MM.1S (cell line): ENCODE measurements around the gene ADAMTS19.

Experiments
- DNase-seq: peaks from one replicate; pipeline ENCODE4 v3.0.0-alpha.2; 2015
- H2AFZ ChIP-seq: fragments of 300-600 bp; sonication (generic); 2 replicates; pipeline ENCODE4 v1.6.0; 2016; ENCODE audit warnings: antibody characterized with exemption, low read length
- H3F3A ChIP-seq: fragments of 300-600 bp; sonication (generic); 2 replicates; pipeline ENCODE4 v1.6.1; 2016; ENCODE audit warnings: mild to moderate bottlenecking, antibody characterized with exemption, low read length, moderate library complexity, mixed read lengths; ENCODE audit not compliant: insufficient read depth
- H3K27ac ChIP-seq: fragments of 300-600 bp; sonication (generic); 2 replicates; pipeline ENCODE4 v1.5.1; 2016; ENCODE audit warnings: mild to moderate bottlenecking, low read length
- H3K27me3 ChIP-seq: fragments of 300-600 bp; sonication (generic); replicated peaks from 2 replicates; pipeline ENCODE4 v1.6.0; 2016; ENCODE audit warnings: low read length; ENCODE audit not compliant: insufficient read depth
- H3K36me3 ChIP-seq: fragments of 300-600 bp; sonication (generic); replicated peaks from 2 replicates; pipeline ENCODE4 v1.6.1; 2016; ENCODE audit warnings: mild to moderate bottlenecking, low read length, mixed read lengths; ENCODE audit not compliant: insufficient read depth
- H3K4me1 ChIP-seq: fragments of 300-600 bp; sonication (generic); 2 replicates; pipeline ENCODE4 v1.6.1; 2016; ENCODE audit warnings: low read length, mixed read lengths
- H3K4me2 ChIP-seq: fragments of 300-600 bp; sonication (generic); 2 replicates; pipeline ENCODE4 v1.6.0; 2016; ENCODE audit warnings: low read depth, low read length
- H3K4me3 ChIP-seq: fragments of 300-600 bp; sonication (generic); 2 replicates; pipeline ENCODE4 v1.5.1; 2016; ENCODE audit warnings: low read length, mixed read lengths
- H3K79me2 ChIP-seq: fragments of 300-600 bp; sonication (generic); 2 replicates; pipeline ENCODE4 v1.6.1; 2016; ENCODE audit warnings: mixed run types, low read length, mixed read lengths
- H3K9ac ChIP-seq: fragments of 300-600 bp; sonication (generic); 2 replicates; pipeline ENCODE4 v1.6.1; 2016; ENCODE audit warnings: low read length, mixed read lengths
- H3K9me2 ChIP-seq: fragments of 300-600 bp; sonication (generic); replicated peaks from 2 replicates; pipeline ENCODE4 v1.6.1; 2016; ENCODE audit warnings: mild to moderate bottlenecking, low read length, mixed read lengths; ENCODE audit not compliant: insufficient read depth
- H3K9me3 ChIP-seq: fragments of 300-600 bp; sonication (generic); replicated peaks from 2 replicates; pipeline ENCODE4 v1.6.1; 2016; ENCODE audit warnings: mild to moderate bottlenecking, low read length, mixed read lengths; ENCODE audit not compliant: insufficient read depth
- H4K20me1 ChIP-seq: fragments of 300-600 bp; sonication (generic); 2 replicates; pipeline ENCODE4 v1.6.1; 2016; ENCODE audit warnings: mild to moderate bottlenecking, low read length, moderate library complexity, mixed read lengths; ENCODE audit not compliant: insufficient read depth
- CTCF ChIP-seq: fragments of 300-600 bp; sonication (generic); IDR thresholded peaks from 2 replicates; pipeline ENCODE4 v1.5.1; 2016; ENCODE audit warnings: antibody characterized with exemption, low read length, mixed read lengths
- EZH2 ChIP-seq: fragments of 300-600 bp; sonication (generic); optimal IDR thresholded peaks from 2 replicates; pipeline ENCODE3; 2017; ENCODE audit warnings: low read depth, mild to moderate bottlenecking, antibody characterized with exemption, low read length, mixed read lengths
- EZH2phosphoT487 ChIP-seq: fragments of 300-600 bp; sonication (generic); IDR thresholded peaks from 2 replicates; pipeline ENCODE4 v1.6.1; 2018; ENCODE audit warnings: antibody characterized with exemption, low read length

ADAMTS19 gene

GRCh38 chr5:129653442-129653841 lies 193.3 kb downstream of the ADAMTS19 start:
- Histone ChIP-seq H3K4me2 (no peak overlapping the region), H3K9me3 (no peaks in the 10 kb centered on the region), H3F3A (no peaks in the 10 kb centered on the region), H3K9ac (no peak overlapping the region), H3K4me1 (no peaks in the 10 kb centered on the region), H3K9me2 (no peaks in the 10 kb centered on the region), H3K27me3 (no peaks in the 10 kb centered on the region), H3K4me3 (no peak overlapping the region), H2AFZ (no peak overlapping the region), H3K36me3 (no peaks in the 10 kb centered on the region), H3K79me2 (no peaks in the 10 kb centered on the region), H4K20me1 (no peaks in the 10 kb centered on the region), H3K27ac (no peak overlapping the region)
- no peak for DNase-seq
- no peak for TF ChIP-seq EZH2
- no peak for TF ChIP-seq CTCF
- TF ChIP-seq EZH2phosphoT487, result no peak

DNA sequence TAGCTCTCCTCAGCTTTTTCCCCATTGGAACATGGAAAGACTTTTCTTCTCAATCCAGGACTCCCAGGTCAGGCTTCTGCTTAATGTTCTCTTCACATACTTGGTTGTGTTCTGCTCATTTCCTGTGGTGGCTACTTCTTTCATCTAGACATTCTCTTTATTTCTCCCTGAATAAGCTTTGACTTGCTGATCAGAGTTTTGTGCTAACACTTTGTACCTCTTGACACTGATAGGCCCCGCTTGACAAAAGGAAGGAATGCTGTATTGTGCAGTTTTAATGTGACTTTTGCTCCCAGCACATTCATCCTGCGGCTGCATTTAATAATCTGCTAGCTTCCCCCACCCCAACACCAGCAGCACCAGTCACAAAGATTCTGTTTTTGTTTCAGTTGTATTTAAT lies 196.9 kb downstream of the ADAMTS19 start:
- no peak for DNase-seq
- no peak overlapping the region for H3K4me2 ChIP-seq
- no peak overlapping the region for H3K9ac ChIP-seq
- no peaks in the 10 kb centered on the region for H3K27me3 ChIP-seq
- H3F3A ChIP-seq, result no peaks in the 10 kb centered on the region
- H3K79me2 ChIP-seq, result no peaks in the 10 kb centered on the region
- no peaks in the 10 kb centered on the region for H3K36me3 ChIP-seq
- no peaks in the 10 kb centered on the region for H3K9me2 ChIP-seq
- H3K9me3 ChIP-seq, result no peaks in the 10 kb centered on the region
- H2AFZ ChIP-seq, result no peak overlapping the region
- no peaks in the 10 kb centered on the region for H4K20me1 ChIP-seq
- H3K4me1 ChIP-seq, result no peaks in the 10 kb centered on the region
- H3K27ac ChIP-seq, result no peak overlapping the region
- TF ChIP-seq EZH2 (no peak), EZH2phosphoT487 (no peak), CTCF (no peak)
- no peak overlapping the region for H3K4me3 ChIP-seq

- no peak for DNase-seq
- no peaks in the 10 kb centered on the region for H3F3A ChIP-seq
Observed at GRCh38 chr5:129658801-129659200, 198.7 kb downstream of the ADAMTS19 start.

GRCh38 chr5:129661366-129662035 lies 201.4 kb downstream of the ADAMTS19 start:
- Histone ChIP-seq H3K36me3 (no peaks in the 10 kb centered on the region), H3F3A (no peaks in the 10 kb centered on the region), H3K27ac (no peak overlapping the region), H3K79me2 (no peaks in the 10 kb centered on the region), H3K4me2 (no peak overlapping the region), H2AFZ (no peak overlapping the region), H3K27me3 (no peaks in the 10 kb centered on the region), H3K4me3 (no peak overlapping the region), H3K9ac (no peak overlapping the region), H3K9me3 (no peaks in the 10 kb centered on the region), H3K4me1 (no peaks in the 10 kb centered on the region), H4K20me1 (no peaks in the 10 kb centered on the region), H3K9me2 (no peaks in the 10 kb centered on the region)
- TF ChIP-seq EZH2phosphoT487 (no peak), EZH2 (no peak)
- DNase-seq, result no peak

More at GRCh38 chr5:129658801-129659200, 198.7 kb downstream of the ADAMTS19 start:
- Histone ChIP-seq H4K20me1 (no peaks in the 10 kb centered on the region), H3K36me3 (no peaks in the 10 kb centered on the region), H3K4me2 (no peak overlapping the region), H3K79me2 (no peaks in the 10 kb centered on the region), H3K9me3 (no peaks in the 10 kb centered on the region), H3K4me1 (no peaks in the 10 kb centered on the region), H3K9ac (no peak overlapping the region), H2AFZ (no peak overlapping the region), H3K4me3 (no peak overlapping the region), H3K27ac (no peak overlapping the region), H3K27me3 (no peaks in the 10 kb centered on the region), H3K9me2 (no peaks in the 10 kb centered on the region)
- no peak for TF ChIP-seq EZH2phosphoT487
